ENCODE results near the gene TMEM255B.

The TMEM255B gene

DNA sequence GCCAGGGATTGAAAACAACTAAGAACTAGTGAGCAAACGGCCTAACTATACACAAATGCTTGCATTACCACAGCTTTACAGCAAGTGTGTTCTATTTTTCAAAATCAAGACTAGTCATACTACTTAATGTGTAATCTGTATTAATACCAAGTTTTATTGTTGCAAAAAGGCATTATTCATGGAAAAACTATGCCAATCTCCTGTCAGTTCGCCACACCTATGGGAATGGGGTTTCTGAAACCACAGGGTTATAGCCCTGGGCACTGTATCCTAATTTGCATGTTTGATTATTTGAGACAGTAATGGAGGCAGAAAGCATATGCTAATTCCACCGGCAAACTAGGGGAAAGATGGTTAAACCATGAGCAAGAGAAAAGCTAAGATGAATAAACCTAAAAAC is 90.5 kb downstream of the TMEM255B start:
- DNase-seq (ENCODE audit: low read depth in 2 of 2) = no peak

DNA sequence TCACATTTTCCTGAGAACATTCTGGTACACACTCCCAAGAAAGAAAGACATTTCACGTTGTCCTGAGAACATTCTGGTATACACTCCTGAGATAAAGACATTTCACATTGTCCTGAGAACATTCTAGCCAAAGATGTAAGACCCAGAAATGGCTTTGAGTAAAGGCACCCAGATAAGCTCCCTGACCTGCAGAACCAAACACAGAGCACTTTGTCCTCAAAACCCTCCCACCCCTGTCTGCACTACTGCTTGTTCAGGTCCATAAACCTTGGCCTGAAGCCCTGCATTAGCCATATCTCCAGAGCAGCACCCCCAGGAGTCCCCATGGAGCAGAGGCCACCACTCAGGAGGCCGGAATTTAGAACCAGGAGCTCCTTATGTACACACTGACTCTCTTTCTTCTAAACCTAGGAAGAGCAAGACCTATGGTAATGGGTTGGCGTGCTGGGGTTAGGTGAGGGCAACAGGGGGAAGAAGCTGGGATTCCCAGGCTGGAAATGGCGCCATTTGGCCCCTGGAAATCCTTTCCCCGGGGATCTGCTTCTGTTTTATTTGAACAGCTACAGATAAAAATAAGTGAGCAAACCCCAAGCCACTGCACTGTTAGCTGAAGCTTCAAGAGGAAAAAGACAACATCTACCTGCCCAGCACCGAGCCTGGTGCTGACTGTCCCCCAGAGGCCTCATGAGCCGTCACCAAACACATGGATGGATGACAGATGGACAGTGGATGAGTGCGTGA is 91.1 kb downstream of the TMEM255B start:
- no peak for DNase-seq (ENCODE audit: low read depth in 2 of 2)

DNA sequence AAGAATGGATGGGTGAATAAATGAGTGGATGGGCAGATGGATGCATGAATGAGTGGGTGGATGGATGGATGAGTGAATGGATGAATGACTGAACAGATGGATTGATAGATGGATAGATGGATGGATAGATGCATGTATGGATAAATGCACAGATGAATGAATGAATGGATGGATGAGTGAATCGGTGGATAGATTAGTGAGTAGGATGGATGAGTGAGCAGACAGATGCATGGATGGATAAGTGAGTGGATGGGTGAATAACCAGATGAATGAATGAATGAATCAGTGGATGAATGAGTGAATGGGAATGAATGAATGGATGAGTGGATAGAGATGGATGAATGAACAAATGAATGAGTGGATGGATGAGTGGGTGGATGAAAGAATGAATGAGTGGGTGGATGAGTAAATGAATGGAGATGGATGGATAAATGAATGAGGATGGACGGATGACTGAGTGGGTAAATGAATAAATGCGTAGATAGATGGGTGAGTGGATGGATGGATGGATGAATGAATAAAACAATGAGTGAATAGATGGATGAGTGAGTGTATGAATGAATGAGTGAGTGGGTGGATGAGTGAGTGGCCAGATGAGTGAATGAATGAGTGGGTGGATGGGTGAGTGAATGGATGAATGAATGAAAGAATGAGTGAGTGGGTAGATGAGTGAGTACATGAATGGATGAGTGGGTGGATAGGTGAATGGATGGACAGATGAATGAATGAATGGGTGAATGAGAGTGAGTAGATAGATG is 91.9 kb downstream of the TMEM255B start:
- DNase-seq (ENCODE audit: low read depth in 2 of 2) = no peak

DNA sequence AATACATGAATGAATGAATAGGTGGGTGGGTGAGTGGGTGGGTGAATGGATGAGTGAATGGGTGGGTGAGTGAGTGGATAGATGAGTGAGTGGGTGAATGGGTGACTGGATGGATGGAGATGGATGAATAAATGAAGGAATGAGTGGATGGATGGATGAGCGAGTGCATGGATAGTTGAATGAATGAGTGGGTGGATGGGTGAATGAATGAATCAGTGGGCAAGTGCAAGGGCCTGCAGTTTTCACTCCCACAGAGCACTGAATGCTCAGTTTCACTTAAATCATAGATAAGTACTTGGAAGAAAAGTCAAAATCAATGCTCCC is 92.4 kb downstream of the TMEM255B start:
- no peak for DNase-seq (ENCODE audit: low read depth in 2 of 2)

GRCh38 chr13:113851826-113852535 is 93.0 kb downstream of the TMEM255B start:
- DNase-seq (ENCODE audit: low read depth in 2 of 2) = no peak

DNA sequence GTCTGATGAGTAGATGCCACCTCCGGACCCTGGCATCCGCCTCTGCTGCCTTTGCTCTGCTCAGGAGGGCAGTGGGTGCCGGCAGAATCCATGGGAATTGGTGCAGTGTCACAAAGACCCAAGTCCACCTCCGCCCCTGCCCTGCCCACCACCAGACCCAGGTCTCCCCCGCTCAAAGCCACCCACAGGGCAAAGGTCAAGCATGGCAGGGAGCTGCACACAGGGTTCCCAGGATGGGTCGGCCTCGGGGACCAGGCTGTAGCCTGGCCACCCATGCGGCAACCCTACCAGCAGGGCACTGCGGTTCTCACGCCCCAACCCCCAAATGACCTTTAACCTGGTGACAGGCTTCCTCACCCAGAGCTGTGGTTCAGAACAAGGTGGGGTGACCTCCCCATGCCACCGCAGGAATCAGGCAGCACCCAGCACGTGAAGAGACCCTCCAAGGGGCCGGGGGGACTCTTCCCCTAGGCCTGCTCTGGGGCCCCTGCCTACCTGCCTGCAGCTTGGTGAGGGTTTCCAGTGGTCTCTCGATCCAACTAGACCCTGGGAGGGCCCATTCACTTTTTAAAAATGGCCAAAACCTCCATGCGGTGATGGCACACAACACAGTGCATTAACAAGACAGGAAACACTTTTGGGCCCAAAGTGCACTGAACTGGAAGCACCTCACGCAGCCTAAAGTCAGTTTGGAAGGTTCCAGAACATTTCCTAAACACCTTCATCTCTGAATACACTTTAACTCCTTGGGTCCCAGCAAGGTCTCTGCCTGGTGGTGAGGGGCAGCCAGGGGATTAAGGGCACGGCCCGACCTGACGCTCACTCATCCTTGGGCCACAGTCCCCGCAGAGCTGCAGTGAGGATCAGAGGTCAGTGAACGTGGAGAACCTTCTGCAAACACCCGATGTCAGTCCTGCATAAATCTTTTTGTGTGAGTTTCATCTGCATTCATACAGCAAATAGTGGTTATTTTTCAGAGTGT is 93.8 kb downstream of the TMEM255B start:
- no peak for DNase-seq (ENCODE audit: low read depth in 2 of 2)

DNA sequence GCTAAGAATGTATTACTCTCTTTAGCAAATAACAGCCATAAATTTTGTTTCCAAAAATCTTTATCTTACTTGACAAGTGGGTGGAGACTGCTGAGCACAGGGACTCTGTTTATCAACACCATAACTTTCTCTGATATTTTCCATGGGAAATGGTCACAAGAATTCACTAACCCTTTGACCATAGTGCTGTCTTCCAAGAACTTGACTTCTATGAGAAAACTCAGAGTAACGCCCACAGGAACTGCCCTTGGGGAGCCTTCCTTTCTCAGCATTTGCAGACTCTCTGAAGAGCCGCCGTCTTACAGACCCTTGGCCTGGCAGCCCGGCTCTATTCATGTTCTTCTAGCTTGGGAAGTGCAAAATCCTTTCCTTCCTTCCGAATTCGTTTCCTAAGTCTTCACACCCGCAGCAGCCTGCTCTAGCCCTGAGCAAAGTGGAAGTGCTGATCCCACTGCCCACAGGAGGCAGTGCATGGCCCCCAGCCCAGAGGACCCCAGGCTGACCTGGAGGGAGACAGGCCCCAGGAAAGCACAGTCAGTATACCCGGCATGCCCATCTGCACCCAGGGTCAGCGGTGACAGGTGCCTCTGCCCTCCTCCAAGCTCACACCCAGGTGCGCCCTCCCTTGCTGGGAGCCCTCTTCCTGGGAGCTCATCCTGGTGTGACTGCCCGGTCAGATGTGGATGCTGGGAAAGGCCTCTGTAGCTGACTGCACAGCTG is 94.7 kb downstream of the TMEM255B start:
- DNase-seq (ENCODE audit: low read depth in 2 of 2) = no peak

GRCh38 chr13:113854238-113855011 is 95.4 kb downstream of the TMEM255B start:
- no peak for DNase-seq (ENCODE audit: low read depth in 2 of 2)

- DNase-seq (ENCODE audit: low read depth in 2 of 2) = no peak
Observed at GRCh38 chr13:113855012-113855921, 96.2 kb downstream of the TMEM255B start.

GRCh38 chr13:113855931-113856715 is 97.1 kb downstream of the TMEM255B start:
- no peak for DNase-seq (ENCODE audit: low read depth in 2 of 2)

DNA sequence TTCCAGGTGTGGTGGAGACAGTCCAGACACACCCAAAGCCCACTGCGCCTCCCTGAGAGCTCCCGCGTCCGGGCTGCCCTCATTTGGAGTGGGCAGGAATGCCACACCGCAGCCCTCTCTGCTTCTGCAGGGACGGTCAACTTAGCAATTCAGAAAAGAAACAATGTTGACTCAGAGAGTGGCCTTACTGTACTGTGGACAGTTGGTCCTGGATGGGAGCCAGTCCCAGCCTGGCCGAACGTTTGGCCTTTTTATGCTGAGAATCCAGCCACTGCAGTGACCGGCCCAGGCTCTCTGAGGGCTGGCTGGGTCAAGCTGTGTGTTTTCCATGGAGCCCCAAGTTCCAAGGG is 97.7 kb downstream of the TMEM255B start:
- DNase-seq (ENCODE audit: low read depth in 2 of 2) = no peak

GRCh38 chr13:113857531-113858195 is 98.6 kb downstream of the TMEM255B start:
- DNase-seq (ENCODE audit: low read depth in 2 of 2) = no peak

DNA sequence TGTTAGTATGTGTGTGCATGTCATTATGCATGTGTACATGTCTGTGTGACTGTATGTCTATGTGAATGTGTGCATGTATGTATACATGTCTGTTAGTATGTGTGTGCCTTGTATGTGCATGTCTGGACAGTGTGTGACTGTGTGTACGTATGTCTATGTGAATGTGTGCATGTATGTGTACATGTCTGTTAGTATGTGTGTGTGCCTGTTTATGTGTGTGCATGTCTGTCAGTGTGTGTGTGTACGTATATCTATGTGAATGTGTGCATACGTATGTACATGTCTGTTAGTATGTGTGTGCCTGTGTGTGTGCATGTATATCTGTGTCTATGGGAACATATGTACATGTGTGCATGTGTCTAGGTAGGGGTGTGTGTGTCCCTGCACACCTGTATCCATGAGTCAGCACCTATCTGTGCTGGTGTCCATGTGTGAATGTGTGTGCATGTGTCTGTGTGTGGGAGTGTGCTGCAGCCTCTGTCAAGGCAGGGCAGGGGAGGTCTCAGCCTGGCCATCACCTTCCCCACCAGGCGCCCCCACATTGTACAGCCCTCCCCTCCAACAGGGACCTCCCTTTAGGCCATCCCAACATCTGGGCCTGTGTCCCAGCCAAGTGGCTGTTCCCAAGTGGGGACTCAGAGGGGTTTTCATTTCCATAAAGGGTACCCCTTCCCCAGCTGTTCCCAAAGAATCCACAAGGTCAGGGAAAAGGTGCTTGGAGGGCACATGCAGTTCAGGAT is 100.5 kb downstream of the TMEM255B start:
- DNase-seq (ENCODE audit: low read depth in 2 of 2) = no peak

GRCh38 chr13:113860051-113860664 is 101.1 kb downstream of the TMEM255B start:
- DNase-seq (ENCODE audit: low read depth in 2 of 2) = no peak

DNA sequence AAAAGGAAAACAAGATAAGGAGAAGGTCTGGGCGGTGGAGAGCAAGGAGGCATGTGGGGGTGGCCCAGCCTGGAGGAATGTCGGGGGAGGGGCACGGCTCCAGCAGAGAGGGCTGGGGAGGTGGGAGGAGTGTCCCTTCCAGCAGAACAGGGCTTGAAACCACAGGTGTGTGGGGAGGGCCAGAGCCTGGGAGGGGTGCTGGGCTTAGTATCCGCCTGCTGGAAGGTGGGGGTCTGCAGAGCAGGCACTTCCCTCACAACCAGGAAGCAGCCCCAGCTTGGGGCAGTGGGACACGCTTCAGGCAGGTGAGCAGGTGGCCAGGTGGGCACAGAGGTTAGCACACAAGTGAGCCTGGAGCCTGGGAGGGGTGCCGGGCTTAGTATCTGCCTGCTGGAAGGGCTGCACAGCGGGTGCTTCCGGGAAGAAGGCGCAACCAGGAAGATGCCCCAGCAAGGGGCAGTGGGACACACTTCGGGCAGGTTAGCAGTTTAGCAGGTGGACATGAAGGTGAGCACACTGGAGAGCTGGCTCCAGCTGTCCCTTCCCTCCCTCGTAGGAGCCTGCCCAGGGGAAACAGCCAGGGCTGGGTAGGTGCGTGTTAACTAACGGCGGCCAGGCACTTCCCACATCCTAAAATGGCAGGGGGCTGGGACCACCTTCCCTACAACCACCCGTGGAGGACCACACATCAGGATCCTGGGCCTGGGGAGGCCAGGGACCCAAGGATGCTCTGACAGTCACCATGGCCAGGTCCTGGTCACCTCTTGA is 101.8 kb downstream of the TMEM255B start:
- no peak for DNase-seq (ENCODE audit: low read depth in 2 of 2)
